HS-5 (cell line): Measurements from ENCODE around the gene SDC1.
"Not testable (repeated sequence)": the region's sequence is repeated elsewhere in the genome, so short reads cannot be mapped to it uniquely, and the experiment has no call there.

Experiments used
- DNase-seq: peaks from one replicate; pipeline ENCODE4 v3.0.0-alpha.2; 2012; ENCODE audit warnings: low read depth

Gene SDC1

DNA sequence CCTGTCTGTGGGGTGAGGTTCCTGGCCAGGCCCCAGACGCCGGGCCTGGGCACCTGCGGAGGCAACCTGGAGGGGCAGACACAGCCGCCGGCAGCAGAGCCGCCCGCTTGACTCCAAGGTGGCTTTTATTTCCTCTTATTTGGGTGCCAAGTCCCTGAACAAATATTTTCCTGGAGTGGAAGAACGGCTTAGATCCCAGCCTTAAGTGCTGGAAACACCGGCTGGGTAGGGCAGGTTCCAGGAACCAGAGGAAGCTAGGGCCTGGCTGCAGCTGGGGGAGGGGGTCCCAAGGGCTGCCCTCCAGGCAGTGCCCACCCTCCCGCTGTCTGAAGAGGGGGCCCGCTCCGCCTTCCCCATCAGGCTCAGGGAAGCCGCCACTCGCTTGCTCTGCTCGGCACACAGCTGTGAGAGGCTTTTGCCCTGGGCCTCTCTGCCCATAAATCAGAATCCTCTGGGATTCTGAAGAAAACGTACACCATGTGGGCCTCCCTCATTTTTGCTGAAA, 28.2 kb downstream of the SDC1 start:
- DNase-seq: no peak

DNA sequence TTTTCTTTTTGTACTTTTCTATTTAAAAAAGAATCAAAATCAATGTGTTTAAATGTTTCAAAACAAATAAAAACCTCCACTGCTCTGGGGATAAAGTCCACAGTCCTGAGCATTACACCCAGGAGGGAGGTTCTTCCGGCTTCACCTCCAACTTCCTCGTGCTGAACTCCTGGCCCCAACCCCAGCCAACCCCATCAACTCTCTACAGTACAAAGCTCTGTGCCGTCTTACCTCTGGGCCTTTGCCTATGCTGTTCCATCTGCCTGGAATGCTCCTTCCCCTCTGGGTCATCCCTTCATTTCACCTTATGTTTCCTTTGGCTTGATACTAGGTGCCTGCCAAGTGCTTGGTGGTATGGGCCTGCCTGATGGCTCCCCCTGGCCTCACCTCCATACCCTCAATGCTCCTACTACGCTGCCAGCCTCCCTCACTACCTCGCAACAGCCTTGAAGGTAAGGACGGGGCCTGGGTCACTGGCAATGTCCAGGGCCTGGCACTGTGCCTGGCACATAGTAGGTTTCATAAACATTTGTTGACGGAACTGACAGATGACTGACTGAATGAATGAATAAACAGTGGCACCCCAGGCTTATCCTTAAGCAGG, 28.8 kb downstream of the SDC1 start:
- no peak for DNase-seq

DNA sequence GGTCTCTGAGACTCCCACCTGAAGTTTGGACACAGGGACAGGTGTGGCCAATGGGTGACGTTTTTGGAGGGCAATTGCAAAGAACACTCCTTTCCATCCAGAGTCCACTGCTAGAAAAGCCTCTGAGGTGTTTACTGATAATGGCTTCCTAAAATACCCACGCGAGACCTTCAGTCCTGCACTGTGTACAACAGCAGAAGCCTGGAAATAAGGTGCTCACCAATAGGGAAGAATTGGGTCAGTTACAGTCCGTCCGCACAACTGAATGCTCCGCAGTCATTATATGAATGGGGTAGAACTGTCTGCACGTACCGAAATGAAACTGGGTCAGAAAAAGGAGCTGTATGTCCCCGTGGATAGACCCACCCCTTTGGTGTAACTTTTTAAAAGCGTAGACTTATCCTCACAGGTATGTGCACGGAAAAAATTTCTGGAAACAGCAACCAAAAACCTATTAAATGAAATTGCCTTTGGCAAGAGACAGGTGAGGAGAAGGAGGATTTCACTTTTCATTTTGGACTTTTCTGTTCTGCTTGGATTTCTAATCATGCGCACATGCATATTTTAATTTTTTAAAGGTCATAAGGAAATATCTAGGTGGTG, 29.4 kb downstream of the SDC1 start:
- no peak for DNase-seq

DNA sequence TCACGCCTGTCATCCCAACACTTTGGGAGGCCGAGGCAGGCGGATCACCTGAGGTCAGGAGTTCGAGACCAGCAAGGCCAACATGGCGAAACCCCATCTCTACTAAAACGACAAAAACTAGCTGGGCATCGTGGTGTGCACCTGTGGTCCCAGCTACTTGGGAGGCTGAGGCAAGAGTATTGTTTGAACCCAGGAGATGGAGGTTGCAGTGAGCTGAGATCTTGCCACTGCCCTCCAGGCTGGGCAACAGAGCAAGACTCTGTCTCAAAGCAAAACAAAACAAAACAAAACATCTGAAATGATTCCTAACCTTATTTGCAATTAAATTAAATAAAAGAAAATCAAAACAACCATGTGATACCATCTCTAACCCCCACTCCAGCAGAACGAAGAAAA, 29.9 kb downstream of the SDC1 start:
- DNase-seq: not testable (repeated sequence)

DNA sequence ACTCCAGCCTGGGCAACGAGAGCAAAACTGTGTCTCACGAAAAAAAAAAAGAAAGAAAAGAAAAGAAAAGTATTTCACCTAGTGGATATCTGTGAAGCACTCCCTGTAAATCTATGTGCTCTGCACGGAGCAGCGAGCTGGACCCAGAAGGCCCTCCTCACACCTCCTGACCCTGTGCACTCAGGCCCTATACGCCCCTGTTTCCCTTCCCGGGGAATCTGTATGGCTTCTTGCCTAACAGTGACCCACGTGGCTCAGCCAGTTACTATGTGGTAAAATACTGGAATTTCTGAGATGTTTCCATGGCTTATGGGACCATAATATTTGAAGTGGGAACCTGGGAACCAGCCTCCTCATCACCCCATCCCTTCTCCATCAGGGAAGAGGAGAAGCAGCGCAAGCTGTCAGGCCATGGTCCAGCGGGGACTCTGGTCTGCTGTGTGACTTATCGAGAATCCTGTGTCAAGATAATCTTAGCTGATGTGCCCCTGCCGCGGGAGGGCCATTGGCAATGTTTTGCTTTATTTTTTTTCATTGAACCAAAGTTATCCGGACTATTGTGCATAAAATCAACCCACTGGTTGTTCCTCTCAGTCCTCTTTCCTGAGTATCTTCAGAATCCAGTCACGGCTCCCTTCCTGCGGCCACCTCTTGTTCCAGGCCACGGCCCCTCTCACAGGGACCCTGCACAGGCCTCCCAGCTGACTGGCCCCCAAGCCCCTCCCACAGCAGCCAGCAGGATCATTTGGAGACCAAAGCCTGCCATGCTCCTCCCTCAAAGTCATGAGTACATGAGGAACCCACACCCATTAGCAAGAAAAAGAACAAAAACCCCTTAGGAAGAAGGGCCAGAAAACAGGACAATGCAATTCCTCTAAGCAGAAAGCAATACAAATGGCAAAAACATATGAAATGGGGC, 30.6 kb downstream of the SDC1 start:
- DNase-seq: no peak

DNA sequence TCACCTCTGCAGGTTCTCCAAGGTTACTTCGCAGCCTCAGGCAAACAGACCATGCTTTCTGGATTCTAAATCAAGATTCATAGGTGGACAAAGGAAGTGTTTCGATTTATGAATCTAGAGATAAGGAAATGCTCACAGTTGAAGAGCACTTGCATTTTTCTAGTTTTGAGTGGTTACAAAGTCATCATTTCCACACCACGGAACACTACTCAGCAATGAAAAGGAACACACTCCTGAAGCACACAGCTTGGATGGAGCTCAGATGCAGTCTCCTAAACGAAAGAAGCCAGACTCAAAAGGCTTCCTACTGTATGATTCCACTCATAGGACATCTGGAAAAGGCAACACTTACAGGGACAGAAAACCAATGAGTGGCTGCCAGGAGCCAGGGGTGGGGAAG, 31.7 kb downstream of the SDC1 start:
- no peak for DNase-seq

DNA sequence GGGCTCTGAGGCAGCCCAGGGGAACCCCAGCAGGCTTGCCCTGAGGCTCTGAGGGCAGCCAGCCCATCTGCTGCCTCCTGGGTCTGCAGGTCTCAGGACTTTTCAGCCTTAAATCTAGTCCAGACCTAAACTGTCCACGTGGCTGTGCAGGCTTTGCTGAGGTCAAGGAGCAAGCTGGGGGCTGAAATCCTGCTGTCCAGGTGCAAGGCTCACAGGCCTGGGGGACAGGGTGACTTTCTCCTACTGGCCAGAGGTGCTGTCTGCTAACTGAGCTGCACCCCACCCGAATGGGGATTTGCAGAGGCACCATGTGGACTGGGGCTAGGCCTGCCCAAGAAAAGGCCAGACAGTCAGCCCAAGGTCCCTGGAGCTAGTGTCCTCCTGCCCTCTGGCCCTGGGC, 32.1 kb downstream of the SDC1 start:
- DNase-seq: no peak

DNA sequence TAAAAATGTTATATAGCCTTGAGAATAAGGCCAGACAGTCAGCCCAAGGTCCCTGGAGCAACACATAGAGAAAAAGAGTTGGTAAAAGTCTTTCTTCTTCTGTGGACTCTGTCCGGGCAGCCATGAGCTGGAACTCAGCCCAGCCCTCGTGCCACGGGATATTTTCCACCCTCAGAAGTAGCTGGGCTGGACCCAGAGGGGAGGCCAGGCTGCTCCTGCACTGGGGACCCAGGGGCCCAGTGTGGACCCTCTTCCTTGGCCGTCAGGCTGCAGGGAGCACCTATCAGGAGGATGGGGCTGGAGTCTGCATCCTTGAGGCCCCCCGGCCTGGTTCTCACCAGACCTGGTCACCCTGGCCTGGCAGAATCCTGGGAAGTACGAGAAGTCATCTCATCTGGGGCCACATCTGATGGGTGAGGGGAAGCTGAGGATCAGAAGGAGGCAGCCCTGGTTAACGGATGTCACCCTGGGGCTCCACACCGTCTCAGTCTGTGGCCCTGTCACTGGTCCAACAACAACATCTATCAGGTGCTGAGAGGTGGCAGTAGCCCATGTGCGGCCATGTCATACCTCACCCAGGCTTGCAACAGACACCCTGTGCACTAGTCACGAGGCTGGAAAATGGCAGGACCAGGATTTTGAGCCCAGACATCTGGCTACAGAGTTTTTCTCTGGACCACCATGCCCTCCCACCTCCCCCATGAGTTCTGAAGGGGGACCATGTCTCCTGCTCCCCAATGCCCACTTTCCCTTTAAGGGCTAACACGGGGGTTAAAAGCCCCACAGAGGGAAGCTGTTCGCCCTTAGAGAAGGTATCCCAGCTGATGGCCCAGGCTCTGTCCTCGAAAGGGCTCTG, 33.0 kb downstream of the SDC1 start:
- DNase-seq: no peak

DNA sequence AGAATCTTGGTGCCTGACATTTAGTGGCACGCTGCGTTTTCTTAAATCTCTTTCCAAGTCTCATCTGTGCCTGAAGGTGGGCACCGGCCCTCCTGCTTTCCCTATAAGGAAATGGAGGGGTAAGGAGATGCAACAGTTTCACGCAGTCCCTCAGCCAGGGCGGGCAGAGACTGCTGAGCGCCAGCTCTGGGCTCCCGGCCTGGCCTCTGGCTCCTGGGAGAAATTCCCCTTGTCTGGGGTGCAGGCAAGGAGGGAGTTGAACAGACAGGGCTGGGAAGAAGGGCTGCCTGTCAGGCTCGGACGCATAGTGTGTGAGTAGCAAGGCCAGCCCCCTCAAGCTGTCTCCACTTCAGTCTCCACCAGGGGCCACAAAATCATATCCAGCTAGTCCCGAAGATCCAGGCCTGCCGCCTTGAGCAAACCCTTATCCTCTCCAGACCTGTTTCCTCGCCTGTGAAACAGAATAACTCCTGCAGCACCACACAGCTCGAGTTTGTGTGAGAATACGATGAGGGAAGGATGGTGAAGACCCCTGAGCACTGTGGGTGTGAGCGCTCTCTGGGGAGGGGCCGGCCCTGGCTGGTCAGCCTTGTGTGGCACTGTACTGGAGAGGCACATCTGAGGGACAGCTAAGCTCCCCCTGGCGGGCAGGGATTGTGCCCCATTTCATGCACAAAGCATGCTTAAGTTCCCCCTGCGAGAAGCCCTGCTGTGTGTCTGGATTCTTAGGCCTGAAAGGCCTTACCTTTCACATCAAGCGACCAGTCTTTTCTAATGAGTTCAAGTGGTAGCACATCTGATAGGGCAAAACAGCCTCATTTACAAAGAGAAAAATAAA, 33.8 kb downstream of the SDC1 start:
- no peak for DNase-seq

DNA sequence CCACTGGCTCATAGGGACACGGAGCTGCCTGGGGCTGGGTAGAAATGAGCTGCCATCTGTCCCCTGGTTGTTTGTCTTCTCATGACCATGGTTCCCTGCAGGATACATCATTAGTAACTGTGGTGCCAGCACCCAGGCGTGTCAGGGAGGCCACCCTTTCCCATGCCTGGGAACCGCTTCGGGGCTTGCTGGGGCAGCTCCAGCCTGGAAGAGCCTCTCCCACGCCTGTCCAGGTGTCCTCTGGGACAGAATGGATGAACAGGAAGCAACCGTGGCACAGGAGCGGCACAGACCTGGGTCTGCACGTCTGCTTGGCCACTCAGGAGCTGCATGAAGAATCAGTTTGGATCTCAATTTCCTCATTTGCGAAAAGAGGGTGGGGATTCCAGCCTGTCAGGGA, 34.8 kb downstream of the SDC1 start:
- no peak for DNase-seq

DNA sequence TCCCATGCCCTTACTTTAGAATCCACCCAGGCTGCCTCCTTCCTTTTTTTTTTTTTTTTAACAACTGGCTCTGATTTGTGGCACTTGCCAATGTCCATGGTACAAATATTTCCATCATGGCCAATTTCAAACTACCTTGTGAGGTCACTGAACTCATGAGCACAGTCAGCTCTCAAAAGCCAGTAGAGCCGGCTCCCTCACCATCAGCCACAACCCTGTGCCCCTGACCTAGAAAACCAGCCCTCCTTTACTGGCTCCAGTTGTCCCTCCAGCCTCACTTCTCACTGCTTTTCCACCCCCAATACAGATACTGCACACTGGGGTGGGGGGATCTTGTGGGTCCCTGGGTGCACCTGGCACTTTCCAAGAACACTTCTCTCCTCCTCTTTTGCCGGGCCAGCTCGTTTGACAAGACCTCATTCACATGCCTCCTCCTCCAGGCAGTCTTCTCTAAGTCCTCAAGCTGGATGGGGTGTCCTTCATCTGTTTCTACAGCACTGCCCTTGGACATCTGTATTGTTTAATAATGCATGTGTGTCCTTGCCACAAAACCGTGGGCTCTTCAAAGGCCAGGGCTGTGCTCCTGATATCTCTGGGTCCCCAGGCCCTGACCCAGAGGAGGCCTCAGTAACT, 35.5 kb downstream of the SDC1 start:
- DNase-seq: no peak

DNA sequence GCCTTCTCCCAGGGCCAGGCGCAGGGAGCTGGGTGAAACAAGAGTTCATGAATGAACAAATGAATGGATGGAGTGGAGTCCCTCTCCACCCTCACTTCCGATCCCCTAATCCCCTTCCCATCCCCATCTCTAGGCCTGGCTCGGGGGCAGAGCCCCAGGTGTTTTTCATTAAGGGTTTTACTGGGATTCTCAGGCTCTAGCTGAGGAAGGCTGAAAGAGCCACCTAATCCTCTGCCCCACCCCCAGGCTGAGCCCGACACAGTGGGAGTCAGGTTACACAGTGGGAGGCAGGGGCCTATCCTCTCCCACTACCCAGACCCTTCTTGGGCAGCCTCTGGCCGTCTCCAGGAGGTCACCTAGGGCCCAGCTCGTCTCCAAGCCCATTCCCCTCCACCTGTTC, 36.1 kb downstream of the SDC1 start:
- DNase-seq: no peak

DNA sequence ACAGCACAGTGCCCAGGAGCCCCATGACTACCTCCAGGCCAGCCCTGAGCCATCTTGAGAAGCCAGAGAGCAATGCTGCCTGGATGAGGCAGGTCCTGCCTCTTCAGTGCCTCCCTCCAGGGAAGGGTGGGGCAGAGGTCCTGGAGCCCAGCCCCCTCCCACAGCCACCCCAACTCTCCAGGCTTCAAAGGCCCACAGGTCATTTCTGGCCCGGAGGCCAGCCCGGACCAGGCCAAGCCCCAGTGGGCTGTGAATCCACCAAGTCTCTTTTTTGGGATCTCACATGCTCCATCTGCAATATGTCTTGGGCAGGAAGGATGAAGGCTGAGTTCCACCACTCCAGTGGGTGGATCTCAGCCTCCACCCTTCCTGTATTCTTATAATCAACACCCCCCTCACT, 36.7 kb downstream of the SDC1 start:
- DNase-seq: no peak

DNA sequence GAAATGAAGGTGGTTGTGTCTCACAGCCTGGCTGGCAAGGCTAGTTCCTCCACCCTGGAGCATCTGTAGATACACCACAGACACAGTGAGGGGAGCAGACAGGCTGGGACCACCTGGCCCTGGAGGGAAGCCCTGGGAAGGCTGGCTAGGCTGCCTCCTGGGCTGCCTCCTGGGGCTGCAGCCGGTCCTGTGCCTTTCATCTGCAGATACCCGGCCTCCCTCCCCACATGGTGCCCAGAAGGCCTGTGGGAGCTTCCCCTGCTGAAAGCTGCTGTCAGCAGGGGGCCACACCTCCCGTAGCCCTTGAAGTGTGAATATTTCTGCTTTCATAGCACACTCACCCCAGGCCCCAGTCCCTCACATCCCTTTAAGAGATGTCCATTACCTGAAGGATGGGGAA, 37.6 kb downstream of the SDC1 start:
- no peak for DNase-seq

DNA sequence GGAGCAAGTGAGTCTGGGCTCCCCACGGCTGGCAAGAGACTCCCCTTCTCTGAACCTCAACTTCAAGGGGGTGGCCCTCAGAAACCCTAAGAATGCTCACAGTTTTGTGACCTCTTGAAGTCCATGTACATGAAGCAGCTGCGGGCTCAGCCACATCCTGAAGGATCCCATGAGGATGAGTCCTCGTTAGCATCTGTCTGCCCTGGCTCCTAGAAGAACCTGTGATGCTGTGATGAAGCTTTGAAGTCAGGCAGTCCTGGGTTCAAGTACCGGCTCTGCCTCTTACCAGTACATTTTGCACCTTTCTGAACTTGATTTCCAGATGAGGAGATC, 38.1 kb downstream of the SDC1 start:
- no peak for DNase-seq

DNA sequence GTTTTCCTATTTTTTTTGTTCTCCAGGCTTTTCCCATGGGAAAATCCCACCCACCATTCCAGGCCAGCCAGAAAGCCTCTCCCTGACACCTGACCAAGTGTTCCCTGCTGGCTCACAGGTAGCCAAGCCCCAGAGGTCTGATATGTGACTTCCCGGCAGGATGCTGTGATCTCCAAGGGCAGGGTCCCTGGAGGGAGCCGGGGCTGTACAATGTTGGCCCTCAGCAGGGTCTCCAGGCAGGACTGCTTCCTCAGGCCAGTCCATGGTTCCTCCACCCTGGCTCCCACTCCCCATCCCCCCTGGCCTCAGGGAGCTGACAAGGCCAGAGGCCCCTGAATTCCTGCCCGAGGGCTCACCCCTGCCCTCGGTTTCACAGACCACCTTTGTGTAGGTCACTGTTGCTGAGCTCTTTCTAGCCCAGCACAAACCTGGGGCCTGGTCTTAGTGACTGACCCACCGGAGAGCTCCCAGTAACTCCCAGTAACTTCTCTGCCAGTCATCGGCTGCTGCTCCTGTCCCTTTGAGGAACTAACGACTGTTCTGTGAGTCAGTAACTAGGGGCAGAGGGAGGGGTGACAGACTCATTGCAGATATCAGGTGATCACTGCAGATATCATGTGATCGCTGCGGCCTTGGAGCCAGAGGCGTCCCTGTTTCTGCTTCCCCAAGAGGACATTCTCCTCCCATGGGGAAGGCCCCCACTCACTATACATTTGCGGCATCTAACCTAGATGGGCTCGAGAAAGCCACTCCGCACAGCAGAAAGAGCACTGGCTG, 38.7 kb downstream of the SDC1 start:
- no peak for DNase-seq

DNA sequence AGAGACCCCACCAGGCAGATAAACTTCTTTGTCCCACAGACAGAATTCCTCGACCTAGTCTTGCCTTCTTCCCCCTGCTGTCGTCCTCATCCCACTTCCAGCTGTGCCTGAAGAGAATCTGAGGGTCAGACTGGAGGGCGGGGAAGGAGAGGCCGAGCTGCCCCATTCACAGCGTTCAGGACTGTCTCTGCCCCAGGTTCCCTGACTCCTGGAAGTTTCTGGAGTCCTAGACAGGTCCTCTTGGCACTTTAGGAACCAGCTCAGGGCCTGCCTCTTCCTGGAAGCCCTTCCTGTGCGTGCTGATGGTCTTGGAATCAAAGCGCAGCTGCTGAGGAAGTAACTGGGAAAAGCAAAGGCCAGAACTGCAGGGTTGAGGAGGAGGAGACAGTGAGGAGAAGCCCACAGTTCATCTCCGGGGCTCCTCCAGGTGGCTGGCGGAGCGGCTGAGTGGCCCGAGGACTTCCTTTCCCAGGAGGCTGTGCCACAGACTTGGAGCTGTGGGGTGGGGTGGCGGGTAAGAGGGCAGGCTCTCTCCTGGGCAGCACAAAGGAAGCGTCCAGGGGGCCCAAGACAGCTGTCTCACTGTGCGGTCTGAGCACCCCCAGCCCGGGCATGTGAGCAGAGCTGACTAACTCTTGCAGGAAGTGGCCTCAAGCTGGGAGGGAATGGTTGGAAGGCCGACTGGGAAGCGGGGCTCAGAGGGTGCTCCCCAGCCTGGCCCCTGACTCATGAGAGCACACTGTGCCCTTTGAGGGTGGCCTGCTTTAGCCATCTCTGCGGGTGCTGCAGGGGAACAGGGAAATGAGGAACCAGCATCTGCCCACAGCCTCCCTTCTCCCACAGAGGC, 39.5 kb downstream of the SDC1 start:
- no peak for DNase-seq

DNA sequence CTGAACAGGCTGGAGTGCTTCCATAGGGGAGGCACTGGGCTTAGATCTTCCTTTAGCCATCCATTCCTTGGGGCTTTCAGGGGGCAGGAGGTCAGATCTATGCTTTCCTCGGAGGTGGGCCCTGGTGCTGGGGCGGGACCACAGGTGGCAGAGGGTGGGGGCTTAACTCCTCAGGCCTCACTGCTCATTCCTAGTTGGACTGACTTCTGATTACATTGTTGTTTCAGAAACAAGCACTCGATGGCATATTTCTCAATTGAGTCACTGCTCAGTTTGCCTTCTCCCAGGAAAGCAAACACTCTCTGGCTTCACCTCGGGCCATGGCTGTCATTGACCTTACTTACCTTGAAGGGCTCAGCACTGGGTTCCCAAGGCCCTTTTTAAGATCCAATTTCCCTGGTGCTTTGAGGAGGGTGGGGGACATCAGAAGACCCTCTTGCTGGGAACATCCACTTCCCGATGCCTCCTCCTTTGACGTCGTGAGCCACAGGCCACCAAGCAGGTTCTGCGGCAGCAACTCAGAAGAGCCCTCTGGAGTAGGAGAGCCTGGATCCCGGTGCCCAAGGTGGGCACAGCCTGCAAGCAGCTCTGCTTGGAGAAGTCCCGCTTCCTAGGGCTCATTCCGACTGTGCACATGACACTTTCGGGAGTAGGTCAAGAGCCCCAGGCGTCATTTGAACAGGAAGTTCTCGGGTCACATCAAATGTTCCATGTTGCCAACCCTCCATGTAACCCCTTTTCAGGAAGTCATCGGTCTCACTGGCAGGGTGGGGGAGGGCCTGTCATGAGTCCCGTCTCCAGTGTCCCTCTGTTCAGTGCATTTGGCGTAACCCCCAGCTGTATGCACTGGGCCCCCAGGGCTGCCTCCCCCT, 40.6 kb downstream of the SDC1 start:
- DNase-seq: peak; percentile 26
